Thyroid gland (tissue), 4 donors: ENCODE results near the gene ROGDI. TPM values are rescaled to one million over a fixed set of nuclear protein-coding genes. Genes with fewer than 3 reads are reported as not detected.

ENCODE experiments used
- DNase-seq, 2 donors: peaks; one replicate each; pipeline ENCODE4 v3.0.0-alpha.2; 2019
- H3K27ac ChIP-seq, 3 donors: fragments of 200-600 bp; sonication (generic); 1 replicate in 2 of 3; 2 replicates in 1 of 3; pipeline ENCODE4 v1.5.1; 2016 to 2019; ENCODE audit warnings: mild to moderate bottlenecking in 1 of 3, moderate library complexity in 1 of 3
- H3K27me3 ChIP-seq: fragments of 200-600 bp; sonication (generic); one replicate; pipeline ENCODE4 v1.5.1; 2019
- H3K36me3 ChIP-seq, 2 donors: fragments of 200-600 bp; sonication (generic); one replicate each; pipeline ENCODE4 v1.5.1; 2016 to 2019
- H3K4me1 ChIP-seq, 2 donors: fragments of 200-600 bp; sonication (generic); one replicate each; pipeline ENCODE4 v1.5.1; 2017 to 2019
- H3K4me3 ChIP-seq, 3 donors: fragments of 200-600 bp; sonication (generic); replicated peaks in 1 of 3; 1 replicate in 2 of 3; 2 replicates in 1 of 3; pipeline ENCODE4 v1.5.1; 2016; ENCODE audit warnings: mild to moderate bottlenecking in 1 of 3
- H3K9me3 ChIP-seq: fragments of 200-600 bp; sonication (generic); one replicate; pipeline ENCODE4 v1.5.1; 2017
- CTCF ChIP-seq, 6 experiments: fragments of 200-600 bp in 3 of 6; fragments of 450-650 bp in 3 of 6; sonication (generic) in 3 of 6; IDR thresholded peaks; one replicate each; pipeline ENCODE4 v1.5.1; 2016 to 2019; ENCODE audit warnings: antibody characterized with exemption in 6 of 6, mild to moderate bottlenecking in 2 of 6, inconsistent platforms in 1 of 6, moderate library complexity in 1 of 6
- POLR2A ChIP-seq, 2 donors: fragments of 450-650 bp; IDR thresholded peaks; one replicate each; pipeline ENCODE4 v1.6.1; 2017; ENCODE audit warnings: antibody characterized with exemption in 2 of 2, mild to moderate bottlenecking in 2 of 2, moderate library complexity in 1 of 2
- WGBS, 2 donors: methylation state at CpG; one replicate each; pipeline ENCODE4 v1.1.5; 2017; 5-methylcytosine and 5-hydroxymethylcytosine counted together
- intact Hi-C: fragments of 100-400 bp; cut with DNase I; formaldehyde crosslinking; loops from one replicate; pipeline ENCODE4 v1.15.1; 2023
- total RNA-seq, 4 donors: library from RNA; depleted of rRNA; stranded (reverse); fragments of >200 nt; gene quantifications; one replicate each; pipeline ENCODE4 v1.2.3, GENCODE V29; 2016

ROGDI gene
- total RNA-seq, 4 donors from 2014 or later = 5.9 to 12.1 (median 8.4) TPM

GRCh38 chr16:4805231-4805630 lies 2.8 kb upstream of the ROGDI start:
- Histone ChIP-seq H3K9me3 (no peaks in the 10 kb centered on the region), H3K36me3 (peaks cover 14 to 25% of the 10 kb centered on the region in 2 donors), H3K4me1 (peaks cover 8% of the 10 kb centered on the region in 2 donors), H3K4me3 (no peak overlapping the region), H3K27ac (no peak overlapping the region), H3K27me3 (no peaks in the 10 kb centered on the region)
- TF ChIP-seq CTCF (IDR thresholded peaks at IDR 0.05) (no peak), POLR2A (IDR thresholded peaks at IDR 0.05) (no peak)
- WGBS, 2 donors = 89 to 96% methylated on average over 11 of the region's 11 CpGs
- DNase-seq = no peak
- intact Hi-C loops = no loop called here

GRCh38 chr16:4803898-4804762 lies 1.7 kb upstream of the ROGDI start:
- no peak overlapping the region for H3K27ac ChIP-seq
- TF ChIP-seq CTCF (IDR thresholded peaks at IDR 0.05) = no peak
- TF ChIP-seq POLR2A (IDR thresholded peaks at IDR 0.05) = no peak
- WGBS, 2 donors = 82 to 91% methylated on average over 25 of the region's 26 CpGs
- DNase-seq = no peak
- H3K4me3 ChIP-seq = no peak overlapping the region
- peaks cover 14% of the 10 kb centered on the region in 2 donors for H3K36me3 ChIP-seq
- H3K9me3 ChIP-seq = no peaks in the 10 kb centered on the region
- intact Hi-C loops = loop anchor here (5.0 kb wide), 2 partner anchors 37 to 153 kb away; partner anchors contain the start of genes SEC14L5 and ZNF500
- peaks cover 8% of the 10 kb centered on the region in 2 donors for H3K4me1 ChIP-seq
- no peaks in the 10 kb centered on the region for H3K27me3 ChIP-seq

GRCh38 chr16:4803401-4803844 lies 990 bp upstream of the ROGDI start:
- Histone ChIP-seq H3K27ac (no peak overlapping the region), H3K4me1 (peaks cover 8% of the 10 kb centered on the region in 2 donors), H3K9me3 (no peaks in the 10 kb centered on the region), H3K27me3 (no peaks in the 10 kb centered on the region), H3K4me3 (peak overlapping the region in 2 of 3 donors; percentile 58 to 80), H3K36me3 (peaks cover 9 to 14% of the 10 kb centered on the region in 2 donors)
- intact Hi-C loops = loop anchor here (5.0 kb wide), 2 partner anchors 36 to 154 kb away; partner anchors contain the start of genes SEC14L5 and ZNF500
- WGBS, 2 donors = 62 to 74% methylated on average over 8 of the region's 8 CpGs
- DNase-seq = no peak
- no peak for TF ChIP-seq POLR2A (IDR thresholded peaks at IDR 0.05)
- TF ChIP-seq CTCF (IDR thresholded peaks at IDR 0.05) = no peak

- Histone ChIP-seq H3K27ac (peak overlapping the region in 2 of 3 donors; percentile 38 to 74), H3K27me3 (no peaks in the 10 kb centered on the region), H3K4me1 (peaks cover 8% of the 10 kb centered on the region in 2 donors), H3K36me3 (peaks cover 2 to 14% of the 10 kb centered on the region in 2 donors), H3K9me3 (no peaks in the 10 kb centered on the region), H3K4me3 (peak overlapping the region; percentile 45 to 80 (median 58))
- TF ChIP-seq POLR2A (IDR thresholded peaks at IDR 0.05) (peak in 1 of 2 donors; percentile 22), CTCF (IDR thresholded peaks at IDR 0.05) (no peak)
- peak; percentile 92 for DNase-seq
- intact Hi-C loops = loop anchor here (5.0 kb wide), 2 partner anchors 35 to 155 kb away; partner anchors contain the start of genes SEC14L5 and ZNF500
- WGBS, 2 donors = 0% methylated on average over 17 to 19 of the region's 59 CpGs
Measured at GRCh38 chr16:4802659-4803287, 340 bp upstream of the ROGDI start.
